Measurements from ENCODE around the gene BPGM. TPM values are rescaled to one million over a fixed set of nuclear protein-coding genes. Genes with fewer than 3 reads are reported as not detected.

Gene BPGM
- total RNA-seq, 1 donor from 2014 or later: 24.7 TPM

DNA sequence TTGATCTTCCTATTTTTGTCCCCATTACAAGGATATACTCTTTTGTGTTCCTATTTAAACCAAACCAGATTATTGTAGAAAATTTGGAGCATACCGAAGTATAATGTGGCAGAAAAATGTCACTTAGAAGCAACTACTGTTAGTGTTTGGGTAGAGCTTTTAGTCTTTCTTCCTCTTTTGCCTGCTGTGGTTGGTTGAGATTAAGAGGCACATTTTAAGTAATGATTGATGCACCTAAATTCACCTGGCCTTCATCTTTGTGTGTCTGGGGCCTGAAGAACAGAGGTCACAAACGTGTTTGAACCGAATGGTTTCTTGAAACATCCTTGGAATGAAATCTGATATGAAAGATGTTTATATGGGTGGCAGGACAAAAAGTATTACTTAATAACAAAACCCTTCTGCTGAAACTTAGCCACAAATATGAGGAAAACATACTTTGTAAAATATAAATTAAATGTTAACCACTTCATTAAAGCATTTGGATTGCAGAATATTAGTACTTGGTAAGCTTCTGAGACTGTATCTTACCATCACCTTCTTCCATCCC, 2.6 kb downstream of the BPGM start:
- DNase-seq (ENCODE audit: low read depth): no peak
- TF ChIP-seq, protein P1, sequence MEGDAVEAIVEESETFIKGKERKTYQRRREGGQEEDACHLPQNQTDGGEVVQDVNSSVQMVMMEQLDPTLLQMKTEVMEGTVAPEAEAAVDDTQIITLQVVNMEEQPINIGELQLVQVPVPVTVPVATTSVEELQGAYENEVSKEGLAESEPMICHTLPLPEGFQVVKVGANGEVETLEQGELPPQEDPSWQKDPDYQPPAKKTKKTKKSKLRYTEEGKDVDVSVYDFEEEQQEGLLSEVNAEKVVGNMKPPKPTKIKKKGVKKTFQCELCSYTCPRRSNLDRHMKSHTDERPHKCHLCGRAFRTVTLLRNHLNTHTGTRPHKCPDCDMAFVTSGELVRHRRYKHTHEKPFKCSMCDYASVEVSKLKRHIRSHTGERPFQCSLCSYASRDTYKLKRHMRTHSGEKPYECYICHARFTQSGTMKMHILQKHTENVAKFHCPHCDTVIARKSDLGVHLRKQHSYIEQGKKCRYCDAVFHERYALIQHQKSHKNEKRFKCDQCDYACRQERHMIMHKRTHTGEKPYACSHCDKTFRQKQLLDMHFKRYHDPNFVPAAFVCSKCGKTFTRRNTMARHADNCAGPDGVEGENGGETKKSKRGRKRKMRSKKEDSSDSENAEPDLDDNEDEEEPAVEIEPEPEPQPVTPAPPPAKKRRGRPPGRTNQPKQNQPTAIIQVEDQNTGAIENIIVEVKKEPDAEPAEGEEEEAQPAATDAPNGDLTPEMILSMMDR (conservative IDR thresholded peaks at IDR 0.05; ENCODE audit: low read depth, low read length): no peak
- H3K4me3 ChIP-seq (ENCODE audit: low read depth, low read length): no peak overlapping the region

DNA sequence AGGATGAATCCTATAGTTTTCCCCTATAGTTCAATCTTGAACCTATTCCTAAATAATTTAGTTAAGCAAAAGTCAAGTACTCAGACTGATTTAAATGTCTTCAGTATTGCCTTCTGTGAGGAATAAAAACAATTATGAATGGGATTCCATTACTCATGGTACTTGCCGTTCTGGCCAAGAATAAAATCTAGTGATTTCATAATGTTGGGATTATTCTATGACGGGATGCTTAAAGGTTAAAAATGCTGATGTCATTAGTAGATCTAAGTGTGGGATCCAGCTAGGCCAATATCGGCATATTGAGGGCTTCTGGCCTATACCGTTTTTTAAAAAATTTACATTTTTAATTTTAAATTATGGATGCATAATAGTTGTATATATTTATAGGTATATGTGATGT, 5.3 kb downstream of the BPGM start:
- DNase-seq (ENCODE audit: low read depth): no peak
- TF ChIP-seq, protein P1 (conservative IDR thresholded peaks at IDR 0.05; ENCODE audit: low read depth, low read length): no peak
- no peak overlapping the region for H3K4me3 ChIP-seq (ENCODE audit: low read depth, low read length)

DNA sequence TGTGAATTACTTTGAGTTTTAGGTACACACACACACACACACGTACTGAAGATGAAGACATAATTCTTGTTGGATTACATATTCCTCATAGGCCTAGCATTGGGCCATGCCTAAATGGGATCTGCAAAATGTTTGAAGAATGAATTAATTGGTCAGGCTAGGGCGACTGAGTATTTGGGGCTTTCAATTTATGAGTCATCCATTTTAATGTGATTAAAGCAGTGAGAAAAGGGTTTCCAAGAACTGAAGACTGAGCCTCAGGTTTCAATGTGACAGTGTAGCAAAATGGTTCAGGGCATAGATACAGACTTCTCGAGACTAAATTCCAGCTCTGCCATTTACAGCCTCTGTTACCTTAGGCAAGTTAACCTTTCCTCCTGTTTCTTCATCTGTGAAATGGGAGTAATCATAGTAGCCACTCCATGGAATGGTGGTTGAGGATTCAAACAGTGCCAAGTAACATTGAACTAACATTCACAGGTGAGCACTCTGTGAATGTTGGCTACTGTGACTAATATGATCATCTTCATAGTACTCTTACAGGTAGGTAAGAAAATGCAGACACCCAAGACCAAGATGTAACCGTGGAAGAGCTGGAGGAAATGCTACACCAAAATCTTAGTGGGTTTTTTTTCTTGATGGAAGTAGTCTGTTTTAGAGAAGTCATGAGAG, 7.6 kb downstream of the BPGM start:
- no peak overlapping the region for H3K4me3 ChIP-seq (ENCODE audit: low read depth, low read length)
- TF ChIP-seq, protein P1 (conservative IDR thresholded peaks at IDR 0.05; ENCODE audit: low read depth, low read length): no peak
- DNase-seq (ENCODE audit: low read depth): no peak

DNA sequence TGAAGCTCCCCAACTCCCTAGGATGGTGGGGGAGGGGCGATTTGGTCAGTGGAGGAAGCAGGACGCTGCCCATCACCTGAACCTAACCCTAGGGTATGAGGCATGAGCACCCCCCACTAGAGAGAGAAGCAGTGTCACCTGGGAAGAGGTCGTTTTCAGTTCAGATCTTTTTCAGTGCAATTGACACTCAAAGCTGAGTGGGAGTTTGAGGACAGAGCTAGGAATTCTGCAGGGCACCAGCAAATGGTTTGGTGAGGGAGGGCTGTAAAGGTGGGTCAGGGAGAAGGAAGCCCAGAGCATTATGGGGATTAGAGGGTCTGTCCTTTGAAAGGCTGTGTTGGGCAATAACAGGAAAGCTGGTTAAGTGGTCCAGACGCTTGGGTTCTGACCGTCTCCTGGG, 10.9 kb downstream of the BPGM start:
- no peak for DNase-seq (ENCODE audit: low read depth)
- H3K4me3 ChIP-seq (ENCODE audit: low read depth, low read length): no peak overlapping the region
- TF ChIP-seq, protein P1 (conservative IDR thresholded peaks at IDR 0.05; ENCODE audit: low read depth, low read length): no peak

DNA sequence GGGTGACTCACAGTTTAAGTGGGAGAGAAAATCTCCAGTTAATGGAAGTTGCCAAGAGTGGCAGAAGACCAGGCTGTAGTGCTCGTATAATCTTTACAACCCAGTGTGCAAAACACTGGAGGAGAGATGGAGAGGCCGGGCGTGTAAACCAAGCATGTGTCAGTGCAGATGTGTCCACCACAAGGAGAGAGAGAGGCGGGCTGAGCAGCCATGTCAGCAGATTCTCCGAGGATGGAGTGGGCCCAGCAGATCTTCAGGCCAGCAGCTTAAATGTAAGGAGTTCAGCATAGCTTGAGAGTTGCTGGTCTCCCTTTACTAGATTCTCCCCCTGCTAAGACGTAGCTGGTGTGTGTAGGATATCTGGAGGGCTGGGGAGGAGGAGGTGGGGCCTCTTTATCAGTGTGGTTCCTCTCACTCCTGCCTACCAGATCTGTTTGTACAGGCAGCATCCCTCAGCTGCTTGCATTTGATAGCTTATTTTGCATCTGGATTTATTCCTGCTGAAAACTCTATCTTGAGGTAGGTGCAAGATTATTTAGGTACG, 13.7 kb downstream of the BPGM start:
- DNase-seq (ENCODE audit: low read depth): no peak
- TF ChIP-seq, protein P1 (conservative IDR thresholded peaks at IDR 0.05; ENCODE audit: low read depth, low read length): no peak
- no peak overlapping the region for H3K4me3 ChIP-seq (ENCODE audit: low read depth, low read length)

DNA sequence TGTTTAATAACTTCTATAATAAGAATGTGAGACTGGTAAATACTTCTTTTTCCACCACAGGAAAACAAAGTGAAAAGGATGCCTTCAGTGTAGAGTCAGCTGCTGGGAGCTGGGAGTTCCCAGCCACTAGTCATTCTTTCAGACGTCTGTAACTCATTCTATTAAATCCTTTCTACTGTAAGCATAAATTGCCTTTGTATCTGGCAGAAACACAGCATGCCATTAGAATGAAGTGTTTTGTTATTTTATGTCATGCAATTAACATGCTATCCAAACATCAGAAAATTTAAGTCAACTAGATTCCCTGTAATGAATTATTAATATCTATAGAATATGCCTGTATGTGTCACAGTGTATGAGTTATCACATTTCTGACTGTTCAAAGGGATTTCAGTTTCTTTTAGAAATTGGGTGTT, 14.3 kb downstream of the BPGM start:
- no peak for DNase-seq (ENCODE audit: low read depth)
- H3K4me3 ChIP-seq (ENCODE audit: low read depth, low read length): no peak overlapping the region
- TF ChIP-seq, protein P1 (conservative IDR thresholded peaks at IDR 0.05; ENCODE audit: low read depth, low read length): no peak
